GM13977 (cell line): Measurements from ENCODE around the gene SUN2.

ENCODE experiments used
- DNase-seq: peaks from one replicate; pipeline ENCODE4 v3.0.0; 2012; ENCODE audit warnings: low spot score
- in situ Hi-C: fragments of 300-500 bp; cut with MboI; formaldehyde crosslinking; loops from one replicate; pipeline ENCODE4 v1.12.0; 2022; ENCODE audit warnings: low sequenced_read_pairs, low pct_unique_long_range_greater_than_20kb, mixed read lengths, inconsistent platforms; ENCODE audit not compliant: unreplicated experiment
- TF ChIP-seq, protein P1 (sequence below): IDR thresholded peaks from 2 replicates; pipeline ENCODE4 v1.5.1; 2012; ENCODE audit warnings: mild to moderate bottlenecking, control low read depth; ENCODE audit not compliant: insufficient read depth; ENCODE audit errors: extremely low read depth, missing control alignments

SUN2 gene

GRCh38 chr22:38700789-38701628, 54.8 kb downstream of the SUN2 start, which contains the start of gene JOSD1:
Gene JOSD1, minus strand, starts transcription at chr22:38700943. Its CDS starts 956 bp downstream, at chr22:38699987.
- peak; percentile 97 for DNase-seq
- in situ Hi-C loops, result no loop called here
- TF ChIP-seq, protein P1, sequence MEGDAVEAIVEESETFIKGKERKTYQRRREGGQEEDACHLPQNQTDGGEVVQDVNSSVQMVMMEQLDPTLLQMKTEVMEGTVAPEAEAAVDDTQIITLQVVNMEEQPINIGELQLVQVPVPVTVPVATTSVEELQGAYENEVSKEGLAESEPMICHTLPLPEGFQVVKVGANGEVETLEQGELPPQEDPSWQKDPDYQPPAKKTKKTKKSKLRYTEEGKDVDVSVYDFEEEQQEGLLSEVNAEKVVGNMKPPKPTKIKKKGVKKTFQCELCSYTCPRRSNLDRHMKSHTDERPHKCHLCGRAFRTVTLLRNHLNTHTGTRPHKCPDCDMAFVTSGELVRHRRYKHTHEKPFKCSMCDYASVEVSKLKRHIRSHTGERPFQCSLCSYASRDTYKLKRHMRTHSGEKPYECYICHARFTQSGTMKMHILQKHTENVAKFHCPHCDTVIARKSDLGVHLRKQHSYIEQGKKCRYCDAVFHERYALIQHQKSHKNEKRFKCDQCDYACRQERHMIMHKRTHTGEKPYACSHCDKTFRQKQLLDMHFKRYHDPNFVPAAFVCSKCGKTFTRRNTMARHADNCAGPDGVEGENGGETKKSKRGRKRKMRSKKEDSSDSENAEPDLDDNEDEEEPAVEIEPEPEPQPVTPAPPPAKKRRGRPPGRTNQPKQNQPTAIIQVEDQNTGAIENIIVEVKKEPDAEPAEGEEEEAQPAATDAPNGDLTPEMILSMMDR, result no peak

GRCh38 chr22:38700270-38700788, 55.5 kb downstream of the SUN2 start:
- TF ChIP-seq, protein P1, result no peak
- no peak for DNase-seq
- in situ Hi-C loops, result no loop called here

DNA sequence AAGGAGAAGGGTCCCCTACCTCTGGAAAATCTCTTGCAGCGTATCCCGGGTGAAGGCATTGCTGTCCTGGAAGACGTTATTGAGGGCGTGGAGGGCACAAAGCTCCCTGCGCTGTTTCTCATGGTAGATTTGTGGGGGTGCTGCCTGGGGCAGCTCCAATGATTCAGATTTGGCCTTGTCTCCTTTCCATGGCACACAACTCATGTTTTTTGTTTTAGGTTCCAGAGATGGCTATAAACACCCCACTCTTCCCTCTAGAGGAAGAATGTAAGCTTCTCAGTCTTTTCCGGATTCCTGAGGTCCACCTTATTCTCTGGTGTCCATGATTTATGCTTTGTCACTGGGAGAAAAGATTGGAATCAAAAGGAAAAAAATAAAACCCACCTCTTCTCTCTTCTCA, 56.0 kb downstream of the SUN2 start:
- in situ Hi-C loops, result no loop called here
- TF ChIP-seq, protein P1, result no peak
- no peak for DNase-seq

DNA sequence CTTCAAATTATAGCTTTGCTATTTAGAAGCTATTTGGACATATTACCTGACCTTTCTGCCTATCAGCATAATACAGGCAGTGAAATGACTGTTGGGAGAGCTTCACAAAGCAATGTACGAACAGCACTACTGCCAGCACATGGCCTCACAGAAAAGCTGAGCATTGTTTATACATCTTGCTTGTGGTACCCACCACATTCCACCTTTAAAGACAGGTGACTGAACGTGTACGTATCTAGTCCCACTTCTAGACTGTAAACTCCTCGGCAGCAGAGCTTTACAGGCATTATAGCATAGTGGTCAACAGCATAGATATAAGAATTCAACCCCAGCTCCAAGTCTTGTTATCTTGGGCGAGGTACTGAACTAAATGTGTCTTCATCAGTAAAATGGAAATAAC, 56.7 kb downstream of the SUN2 start:
- in situ Hi-C loops, result no loop called here
- TF ChIP-seq, protein P1, result no peak
- DNase-seq, result no peak

GRCh38 chr22:38698407-38699094, 57.2 kb downstream of the SUN2 start:
- in situ Hi-C loops, result no loop called here
- TF ChIP-seq, protein P1, result no peak
- DNase-seq, result no peak

DNA sequence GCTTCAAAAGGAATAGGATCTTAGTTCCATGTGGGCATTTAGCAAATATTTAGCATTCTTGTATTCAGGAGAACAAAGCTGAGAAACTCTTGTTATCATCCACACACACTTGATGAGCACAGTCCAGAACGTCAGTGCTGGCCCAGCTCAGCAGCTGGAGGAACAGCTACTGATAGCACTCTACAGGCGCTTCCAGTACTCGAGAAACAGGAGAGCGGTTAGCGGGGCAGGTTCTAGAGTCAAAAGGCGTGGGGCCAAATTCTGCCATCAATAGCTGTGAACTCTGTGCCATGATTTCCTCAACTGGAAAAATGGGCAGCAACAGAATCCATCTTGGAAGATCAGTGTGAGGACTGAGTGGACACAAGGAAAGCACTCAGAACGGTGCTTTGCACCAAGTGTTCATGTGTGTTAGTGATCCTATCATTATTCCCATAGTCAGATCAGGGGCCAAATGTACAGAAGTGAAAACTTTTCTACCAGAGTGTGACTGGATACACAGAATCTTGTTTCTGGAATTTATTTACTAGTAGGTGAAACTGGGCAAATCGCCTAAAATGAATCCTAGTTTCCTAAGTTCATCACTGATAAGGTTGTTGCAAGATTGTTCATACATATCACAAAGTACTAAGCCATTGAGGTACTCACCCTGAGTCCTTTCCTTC, 58.2 kb downstream of the SUN2 start:
- in situ Hi-C loops, result no loop called here
- DNase-seq, result no peak
- TF ChIP-seq, protein P1, result no peak
